Right lobe of liver (tissue), 6 donors: Measurements from ENCODE around the gene RUBCN. TPM values are rescaled to one million over a fixed set of nuclear protein-coding genes. Genes with fewer than 3 reads are reported as not detected.
"Not testable (repeated sequence)": the region's sequence is repeated elsewhere in the genome, so short reads cannot be mapped to it uniquely, and the experiment has no call there.

Experiments used
- ATAC-seq, 4 donors: fragments of 200-7000 bp; cut with Tn5 transposase; one replicate each; pipeline ENCODE4 v1.9.1; 2020; ENCODE audit warnings: mild to moderate bottlenecking in 4 of 4, moderate library complexity in 4 of 4
- DNase-seq, 3 donors: peaks; one replicate each; pipeline ENCODE4 v3.0.0-alpha.2; 2020
- H3K27ac ChIP-seq, 3 donors: fragments of 200-600 bp; one replicate each; pipeline ENCODE4 v1.8.0; 2022
- H3K27me3 ChIP-seq, 2 donors: fragments of 200-600 bp; one replicate each; pipeline ENCODE4 v1.8.0; 2022
- H3K36me3 ChIP-seq, 4 donors: fragments of 200-600 bp; sonication (generic) in 1 of 4; one replicate each; pipeline versions ENCODE4 v1.5.1 to v1.8.0; 2017 to 2022; ENCODE audit warnings: control low read depth in 1 of 4
- H3K4me1 ChIP-seq, 4 donors: fragments of 200-600 bp; sonication (generic) in 1 of 4; one replicate each; pipeline versions ENCODE4 v1.5.1 to v1.8.0; 2017 to 2022; ENCODE audit warnings: control low read depth in 1 of 4
- H3K4me3 ChIP-seq, 3 donors: fragments of 200-600 bp; one replicate each; pipeline ENCODE4 v1.8.0; 2022
- H3K9me3 ChIP-seq, 4 donors: fragments of 200-600 bp; sonication (generic) in 1 of 4; one replicate each; pipeline versions ENCODE4 v1.5.1 to v1.8.0; 2017 to 2022; ENCODE audit warnings: control low read depth in 1 of 4
- POLR2A ChIP-seq: fragments of 450-650 bp; IDR thresholded peaks from one replicate; pipeline ENCODE4 v1.6.1; 2017; ENCODE audit warnings: antibody characterized with exemption, mild to moderate bottlenecking
- WGBS: methylation state at CpG from one replicate; pipeline ENCODE4 v1.1.6; 2018; ENCODE audit warnings: low coverage, low lambda C conversion rate; ENCODE audit not compliant: insufficient coverage; ENCODE audit errors: missing lambda C conversion rate; 5-methylcytosine and 5-hydroxymethylcytosine counted together
- intact Hi-C, 2 donors: fragments of 100-400 bp; cut with DNase I; formaldehyde crosslinking; loops; one replicate each; pipeline versions ENCODE4 v1.11.2 to v1.14.1; 2022
- total RNA-seq, 6 experiments: library from RNA; depleted of rRNA in 2 of 6; stranded (reverse); fragments of >200 nt in 2 of 6; fragmentation: NEBNext Ultra II Directional in 3 of 6; extraction: Animal tissue kit (Norgen Biotek cat#: 25700) in 3 of 6; gene quantifications; one replicate each; pipeline versions ENCODE4 v1.1.0 to v1.2.4, GENCODE V29; 2016 to 2023
- TF ChIP-seq, protein P1 (sequence below), 4 donors: fragments of 200-600 bp in 3 of 4; fragments of 450-650 bp in 1 of 4; IDR thresholded peaks; one replicate each; pipeline versions ENCODE4 v1.5.1 to v1.8.0; 2016 to 2022; ENCODE audit warnings: antibody characterized with exemption in 4 of 4, mild to moderate bottlenecking in 2 of 4
- donor health status: DM: no; HTN: yes; CAD: no.
- donor health status: DM: no; HTN: no; CAD: no.
- donor health status: DM: no; HTN: no; CAD: no.
- donor health status: DM: no; HTN: yes; CAD: no.
- donor health status: DM: no; HTN: yes; CAD: no.

RUBCN gene
- total RNA-seq, 6 experiments from 2014 or later = 6.4 to 19.4 (median 7.7) TPM

DNA sequence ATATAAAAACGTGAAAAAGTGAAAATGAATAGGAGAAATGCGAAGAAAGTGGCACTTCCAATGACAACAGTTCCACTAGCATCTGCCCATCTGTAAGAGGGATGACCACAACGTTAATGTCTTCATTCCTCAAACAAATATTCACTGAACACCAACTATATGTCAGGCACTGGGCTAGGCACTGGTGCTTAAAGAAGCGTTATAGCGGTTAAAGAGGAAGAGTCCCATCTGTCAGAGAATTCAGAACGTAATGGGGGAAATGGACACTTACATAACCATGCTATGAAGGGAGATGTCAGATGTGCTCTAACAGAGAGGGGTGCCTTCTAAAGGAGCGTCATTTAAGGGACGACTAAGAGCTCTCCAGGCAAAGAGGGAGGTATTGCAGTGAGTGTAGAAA lies 8.2 kb downstream of the RUBCN start:
- Histone ChIP-seq H3K4me3 (no peak overlapping the region), H3K27ac (no peak overlapping the region), H3K9me3 (no peaks in the 10 kb centered on the region), H3K36me3 (no peaks in the 10 kb centered on the region), H3K27me3 (no peaks in the 10 kb centered on the region), H3K4me1 (no peaks in the 10 kb centered on the region)
- WGBS = 71% methylated on average over 8 of the region's 8 CpGs
- intact Hi-C loops = no loop called here
- TF ChIP-seq, protein P1, sequence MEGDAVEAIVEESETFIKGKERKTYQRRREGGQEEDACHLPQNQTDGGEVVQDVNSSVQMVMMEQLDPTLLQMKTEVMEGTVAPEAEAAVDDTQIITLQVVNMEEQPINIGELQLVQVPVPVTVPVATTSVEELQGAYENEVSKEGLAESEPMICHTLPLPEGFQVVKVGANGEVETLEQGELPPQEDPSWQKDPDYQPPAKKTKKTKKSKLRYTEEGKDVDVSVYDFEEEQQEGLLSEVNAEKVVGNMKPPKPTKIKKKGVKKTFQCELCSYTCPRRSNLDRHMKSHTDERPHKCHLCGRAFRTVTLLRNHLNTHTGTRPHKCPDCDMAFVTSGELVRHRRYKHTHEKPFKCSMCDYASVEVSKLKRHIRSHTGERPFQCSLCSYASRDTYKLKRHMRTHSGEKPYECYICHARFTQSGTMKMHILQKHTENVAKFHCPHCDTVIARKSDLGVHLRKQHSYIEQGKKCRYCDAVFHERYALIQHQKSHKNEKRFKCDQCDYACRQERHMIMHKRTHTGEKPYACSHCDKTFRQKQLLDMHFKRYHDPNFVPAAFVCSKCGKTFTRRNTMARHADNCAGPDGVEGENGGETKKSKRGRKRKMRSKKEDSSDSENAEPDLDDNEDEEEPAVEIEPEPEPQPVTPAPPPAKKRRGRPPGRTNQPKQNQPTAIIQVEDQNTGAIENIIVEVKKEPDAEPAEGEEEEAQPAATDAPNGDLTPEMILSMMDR (IDR thresholded peaks at IDR 0.05) = no peak
- TF ChIP-seq POLR2A = no peak
- DNase-seq = no peak
- no peak for ATAC-seq

DNA sequence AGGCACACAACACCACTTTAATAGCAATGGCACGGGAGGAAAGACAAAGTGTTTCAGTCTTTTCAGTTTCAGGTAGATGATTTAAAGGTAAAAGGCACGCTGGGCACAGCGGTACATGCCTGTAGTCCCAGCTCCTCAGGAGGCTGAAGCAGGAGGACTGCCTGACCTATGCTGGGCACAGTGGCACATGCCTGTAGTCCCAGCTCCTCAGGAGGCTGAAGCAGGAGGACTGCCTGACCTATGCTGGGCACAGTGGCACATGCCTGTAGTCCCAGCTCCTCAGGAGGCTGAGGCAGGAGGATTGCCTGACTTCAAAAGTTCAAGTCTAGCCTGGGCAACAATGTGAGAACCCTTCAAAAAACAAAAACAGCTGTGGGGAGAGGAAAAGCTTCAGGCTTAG lies 8.8 kb downstream of the RUBCN start:
- H3K9me3 ChIP-seq, H3K4me1 ChIP-seq, intact Hi-C loops, H3K36me3 ChIP-seq, DNase-seq, H3K27me3 ChIP-seq, H3K4me3 ChIP-seq, H3K27ac ChIP-seq: not testable (repeated sequence)
- 88% methylated on average over 1 of the region's 3 CpGs for WGBS
- peak in 2 of 4 donors; percentile 16 to 52 for ATAC-seq

DNA sequence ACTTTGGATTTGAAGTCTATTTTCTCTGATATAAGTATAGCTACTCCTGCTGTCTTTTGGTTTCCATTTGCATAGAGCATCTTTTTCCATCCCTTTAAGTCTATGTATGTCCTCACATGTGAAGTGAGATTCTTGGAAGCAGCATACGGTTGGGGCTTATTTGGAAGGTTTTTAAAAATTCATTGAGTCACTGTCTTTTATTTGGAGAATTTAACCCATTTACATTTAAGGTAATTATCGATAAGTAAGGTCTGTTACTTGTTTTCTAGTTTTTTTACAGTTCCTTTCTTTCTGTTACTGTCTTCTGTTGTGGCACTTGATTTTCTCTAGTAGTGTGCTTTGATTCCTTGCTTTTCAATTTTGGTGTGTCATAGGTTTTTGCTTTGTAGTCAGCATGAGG lies 14.0 kb downstream of the RUBCN start:
- Histone ChIP-seq H3K27ac (no peak overlapping the region), H3K27me3 (no peaks in the 10 kb centered on the region), H3K36me3 (no peaks in the 10 kb centered on the region), H3K4me3 (no peak overlapping the region), H3K9me3 (no peaks in the 10 kb centered on the region), H3K4me1 (no peaks in the 10 kb centered on the region)
- ATAC-seq (no peak), DNase-seq (no peak)
- intact Hi-C loops = no loop called here
- TF ChIP-seq POLR2A = no peak
- TF ChIP-seq, protein P1 (IDR thresholded peaks at IDR 0.05) = no peak
- WGBS = 92% methylated on average over 2 of the region's 2 CpGs

DNA sequence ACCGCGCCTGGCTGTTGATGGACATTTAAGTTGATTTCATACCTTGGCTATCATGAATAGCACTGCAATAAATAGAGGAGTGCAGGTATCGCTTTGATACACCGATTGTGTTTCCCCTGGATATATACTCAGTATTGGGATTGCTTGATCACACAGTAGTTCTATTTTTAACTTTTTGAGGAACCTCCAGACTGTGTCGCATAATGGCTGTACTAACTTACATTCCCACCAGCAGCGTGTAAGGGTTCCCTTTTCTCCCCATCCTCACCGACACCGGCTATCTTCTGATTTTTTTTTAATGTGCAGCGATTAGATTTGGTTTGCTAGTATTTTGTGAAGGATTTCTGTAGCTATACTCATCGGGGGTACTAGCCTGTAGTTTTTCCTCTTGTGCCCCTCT lies 16.0 kb downstream of the RUBCN start:
- no peak overlapping the region for H3K27ac ChIP-seq
- intact Hi-C loops = no loop called here
- H3K4me3 ChIP-seq = no peak overlapping the region
- no peaks in the 10 kb centered on the region for H3K27me3 ChIP-seq
- H3K9me3 ChIP-seq = no peaks in the 10 kb centered on the region
- no peaks in the 10 kb centered on the region for H3K36me3 ChIP-seq
- DNase-seq = no peak
- TF ChIP-seq, protein P1 (IDR thresholded peaks at IDR 0.05) = no peak
- TF ChIP-seq POLR2A = no peak
- 77% methylated on average over 6 of the region's 10 CpGs for WGBS
- ATAC-seq = peak in 1 of 4 donors; percentile 30
- no peaks in the 10 kb centered on the region for H3K4me1 ChIP-seq

DNA sequence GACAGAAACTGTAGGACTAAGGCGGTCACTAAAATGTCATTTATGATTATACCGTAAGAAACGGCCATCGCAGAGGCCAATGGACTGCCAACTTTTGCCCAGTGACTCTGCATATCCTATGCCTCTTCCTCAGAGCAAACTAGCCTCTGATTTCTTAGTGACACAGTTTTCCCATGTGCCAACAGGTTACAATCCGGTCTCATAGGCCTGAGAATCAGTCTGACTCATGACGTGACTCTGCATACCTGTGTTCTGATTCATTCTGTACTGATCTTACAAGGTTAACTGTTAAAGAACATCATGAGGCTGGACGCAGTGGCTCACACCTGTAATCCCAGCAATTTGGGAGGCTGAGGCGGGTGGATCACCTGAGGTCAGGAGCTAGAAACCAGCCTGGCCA lies 17.8 kb downstream of the RUBCN start:
- DNase-seq (no peak), ATAC-seq (peak in 1 of 4 donors; percentile 66)
- no peak overlapping the region for H3K27ac ChIP-seq

More for the DNA sequence above, 17.8 kb downstream of the RUBCN start:
- no peaks in the 10 kb centered on the region for H3K9me3 ChIP-seq
- no peak overlapping the region for H3K4me3 ChIP-seq
- intact Hi-C loops = no loop called here
- no peak for TF ChIP-seq POLR2A
- TF ChIP-seq, protein P1 (IDR thresholded peaks at IDR 0.05) = no peak
- H3K27me3 ChIP-seq = no peaks in the 10 kb centered on the region
- H3K4me1 ChIP-seq = no peaks in the 10 kb centered on the region
- 88% methylated on average over 7 of the region's 8 CpGs for WGBS
- H3K36me3 ChIP-seq = no peaks in the 10 kb centered on the region
